Erythroblast (primary cell): Measurements from ENCODE around the gene CDC25A.

ENCODE experiments used
- GATA1 ChIP-seq: IDR thresholded peaks from 2 replicates; pipeline ENCODE4 v1.6.1; 2011; ENCODE audit warnings: low read depth, mild to moderate bottlenecking, control low read depth, low read length, moderate library complexity
- POLR2A ChIP-seq: IDR thresholded peaks from 2 replicates; pipeline ENCODE4 v1.6.1; 2011; ENCODE audit warnings: mild to moderate bottlenecking, low read length

GRCh38 chr3:48157950-48158376 lies 30.3 kb downstream of the CDC25A start:
- TF ChIP-seq POLR2A: no peak
- TF ChIP-seq GATA1: no peak
